T-helper 17 cell (primary cell): ENCODE data around the gene PIGU. TPM values are rescaled to one million over a fixed set of nuclear protein-coding genes. Genes with fewer than 3 reads are reported as not detected.
A peak's percentile ranks its signal among the peaks of the same experiment; 100 is the strongest.

Source experiments
- ATAC-seq: fragments of 150-1000 bp; cut with Tn5 transposase; 2 replicates; pipeline ENCODE4 v1.10.0; 2021; ENCODE audit warnings: mild to moderate bottlenecking, moderate library complexity
- DNase-seq, 3 donors: peaks; one replicate each; pipeline versions ENCODE4 v3.0.0 to v3.0.0-alpha.2; 2020 to 2021
- H3K9me3 ChIP-seq: one replicate; pipeline ENCODE4 v1.7.0; 2013; ENCODE audit warnings: low read length, mild to moderate bottlenecking; ENCODE audit not compliant: control insufficient read depth, poor library complexity, severe bottlenecking
- H3K27ac Mint-ChIP-seq: one replicate; pipeline ENCODE4 v1.8.0; 2022; ENCODE audit warnings: mild to moderate bottlenecking, moderate library complexity, mixed read lengths
- H3K27me3 Mint-ChIP-seq: one replicate; pipeline ENCODE4 v1.8.0; 2022; ENCODE audit warnings: mixed read lengths
- H3K36me3 Mint-ChIP-seq: one replicate; pipeline ENCODE4 v1.8.0; 2022; ENCODE audit warnings: low read depth, mixed read lengths
- H3K4me1 Mint-ChIP-seq: one replicate; pipeline ENCODE4 v1.8.0; 2022; ENCODE audit warnings: mild to moderate bottlenecking, mixed read lengths
- H3K4me3 Mint-ChIP-seq: one replicate; pipeline ENCODE4 v1.8.0; 2022; ENCODE audit warnings: mild to moderate bottlenecking, moderate library complexity, mixed read lengths
- total RNA-seq, 4 donors: library from RNA in 2 of 4; stranded (reverse) in 2 of 4; gene quantifications; one replicate each; pipeline ENCODE4 v1.2.3 and lab custom pipeline; 2022 to 2026

Gene PIGU
- total RNA-seq, 2 donors from 2014 or later, result 8.4 to 10.2 TPM

DNA sequence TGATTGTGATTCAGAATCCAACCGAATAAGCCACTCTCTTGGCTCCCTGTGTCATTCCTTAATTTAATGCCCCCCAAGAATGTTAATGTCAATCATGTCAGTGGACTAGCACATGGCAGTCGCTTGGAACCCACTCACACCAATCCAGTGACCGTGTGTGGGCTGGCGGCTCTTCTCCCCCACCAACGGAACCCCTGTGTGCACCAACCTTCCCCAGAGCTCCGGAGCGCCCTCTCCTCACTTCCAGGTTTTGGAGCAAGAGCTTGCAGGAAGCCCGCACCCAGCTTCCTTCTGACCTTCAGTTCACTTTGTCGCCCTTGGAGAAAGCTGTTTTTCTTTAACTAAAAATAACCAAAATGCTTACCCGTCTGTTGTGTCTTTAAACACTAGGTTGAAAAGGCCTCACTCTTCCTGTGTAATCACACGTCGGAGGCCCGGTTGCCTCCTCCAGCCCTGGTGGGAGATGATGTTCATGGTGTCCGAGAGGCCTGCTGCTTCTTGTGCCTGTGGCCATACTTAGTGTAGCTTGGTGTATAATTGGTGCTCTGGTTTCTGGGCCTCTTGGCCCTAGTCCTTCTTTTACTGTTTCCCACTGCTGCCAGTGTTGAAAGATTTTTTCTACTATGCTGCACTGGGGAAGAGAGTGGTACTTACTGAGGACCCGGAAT is 136.2 kb downstream of the PIGU start:
- no peak for ATAC-seq
- peaks cover 28% of the 10 kb centered on the region for H3K4me1 Mint-ChIP-seq
- H3K36me3 Mint-ChIP-seq, result peaks cover 5% of the 10 kb centered on the region
- H3K4me3 Mint-ChIP-seq, result peak overlapping the region; percentile 41
- no peaks in the 10 kb centered on the region for H3K9me3 ChIP-seq
- H3K27me3 Mint-ChIP-seq, result no peaks in the 10 kb centered on the region
- peak overlapping the region; percentile 95 for H3K27ac Mint-ChIP-seq
- no peak for DNase-seq

DNA sequence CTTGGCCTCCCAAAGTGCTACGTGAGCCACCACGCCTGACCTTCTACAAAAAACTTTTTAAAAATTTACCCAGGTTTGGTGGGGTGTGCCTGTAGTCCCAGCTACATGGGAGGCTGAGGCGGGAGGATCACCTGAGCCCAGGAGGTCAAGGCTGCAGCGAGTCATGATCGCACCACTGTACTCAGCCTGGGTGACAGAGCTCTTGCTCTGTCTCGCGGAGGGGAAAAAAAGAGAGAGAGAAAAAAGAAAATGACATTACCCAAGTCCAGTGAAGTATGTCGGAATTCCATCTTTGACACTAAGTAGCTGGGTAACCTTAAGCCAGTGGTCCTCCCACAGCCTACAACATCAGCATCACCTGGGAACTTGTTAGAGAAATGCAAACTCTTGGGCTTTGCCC is 137.1 kb downstream of the PIGU start:
- peak overlapping the region; percentile 95 for H3K27ac Mint-ChIP-seq
- DNase-seq, result no peak
- no peaks in the 10 kb centered on the region for H3K27me3 Mint-ChIP-seq
- no peak for ATAC-seq
- peaks cover 5% of the 10 kb centered on the region for H3K36me3 Mint-ChIP-seq
- no peaks in the 10 kb centered on the region for H3K9me3 ChIP-seq
- H3K4me3 Mint-ChIP-seq, result no peak overlapping the region
- H3K4me1 Mint-ChIP-seq, result peaks cover 30% of the 10 kb centered on the region

DNA sequence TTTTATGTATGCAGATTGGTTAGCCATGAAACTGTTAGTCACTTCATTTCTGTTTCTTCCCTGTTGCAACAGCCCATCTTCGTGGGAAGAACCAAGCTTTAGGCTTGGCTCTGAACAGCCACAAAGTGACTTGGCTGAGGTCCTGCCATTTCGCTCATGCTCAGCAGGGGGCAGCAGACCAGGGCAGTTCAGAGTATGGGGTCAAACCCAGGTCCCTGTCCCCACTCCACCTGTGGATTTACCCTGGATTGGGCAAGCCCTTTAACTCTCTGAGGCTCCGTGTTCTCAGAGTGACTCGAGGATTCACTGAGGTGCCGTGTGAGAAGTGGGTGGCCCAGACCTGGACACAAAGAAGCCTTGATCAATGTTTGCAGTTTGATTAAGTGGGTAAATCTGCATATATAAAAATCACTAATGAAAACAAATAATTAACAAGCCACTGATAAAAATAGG is 138.2 kb downstream of the PIGU start:
- DNase-seq, result peak in 2 of 3 donors; percentile 30 to 45
- Mint-ChIP-seq H3K36me3 (peaks cover 5% of the 10 kb centered on the region), H3K4me1 (peaks cover 22% of the 10 kb centered on the region), H3K4me3 (no peak overlapping the region), H3K27me3 (no peaks in the 10 kb centered on the region), H3K27ac (peak overlapping the region; percentile 65)
- ATAC-seq, result peak; percentile 36
- no peaks in the 10 kb centered on the region for H3K9me3 ChIP-seq

DNA sequence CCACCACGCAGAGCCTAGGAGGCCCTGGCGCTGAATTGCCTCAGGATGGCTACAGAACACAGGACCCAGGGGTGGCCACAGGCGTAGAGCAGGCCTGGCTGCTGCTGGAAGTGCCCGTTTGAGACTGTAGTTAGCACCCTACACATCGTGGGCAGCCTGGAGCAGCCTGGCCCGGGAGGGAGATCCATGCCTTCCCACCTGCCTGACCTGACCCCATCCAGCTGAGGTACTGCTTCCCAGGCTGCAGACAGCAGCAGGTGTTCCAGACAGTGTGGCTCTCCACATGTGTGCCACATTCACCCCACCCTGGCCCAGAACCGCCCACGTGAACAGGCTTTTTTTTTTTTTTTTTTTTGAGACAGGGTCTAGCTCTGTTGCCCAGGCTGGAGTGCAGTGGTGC is 139.2 kb downstream of the PIGU start:
- Mint-ChIP-seq H3K27ac (no peak overlapping the region), H3K27me3 (no peaks in the 10 kb centered on the region)
- ATAC-seq, result no peak

DNA sequence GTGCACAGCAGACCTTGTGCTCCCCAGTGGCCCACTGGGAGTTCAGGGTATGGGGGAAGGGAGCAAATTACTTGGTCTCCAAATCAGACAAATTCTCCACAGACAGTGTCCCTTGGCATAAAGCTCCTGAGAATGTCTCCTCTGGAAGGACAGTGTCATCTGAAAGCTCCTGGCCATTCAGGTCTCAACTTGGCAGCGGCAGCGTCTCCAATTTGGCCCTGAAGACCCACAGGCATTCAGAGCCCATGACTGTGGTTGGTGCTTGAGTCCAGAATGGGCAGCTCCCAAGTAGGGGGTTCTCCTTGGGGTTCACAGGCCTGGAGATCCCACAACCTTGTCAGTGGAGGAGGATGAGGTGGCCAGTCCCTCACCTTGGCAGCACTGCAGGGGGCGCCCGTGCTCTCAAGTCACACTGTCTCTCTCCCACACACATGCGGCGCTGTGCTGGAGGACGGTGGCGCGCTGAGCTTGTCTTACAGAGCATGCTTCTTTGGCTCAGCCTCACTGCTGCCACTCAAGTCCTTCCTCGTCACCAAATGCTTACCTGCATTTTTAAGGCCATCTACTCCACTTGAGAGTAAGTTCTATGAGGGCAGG is 140.0 kb downstream of the PIGU start:
- Mint-ChIP-seq H3K27me3 (no peaks in the 10 kb centered on the region), H3K4me3 (no peak overlapping the region), H3K36me3 (peaks cover 5% of the 10 kb centered on the region), H3K4me1 (peaks cover 19% of the 10 kb centered on the region), H3K27ac (no peak overlapping the region)
- no peaks in the 10 kb centered on the region for H3K9me3 ChIP-seq
- DNase-seq (peak; percentile 33 to 47 (median 34)), ATAC-seq (peak; percentile 55)

More for the DNA sequence above, 139.2 kb downstream of the PIGU start:
- H3K4me3 Mint-ChIP-seq, result no peak overlapping the region
- no peaks in the 10 kb centered on the region for H3K9me3 ChIP-seq
- H3K4me1 Mint-ChIP-seq, result peaks cover 19% of the 10 kb centered on the region
- peaks cover 5% of the 10 kb centered on the region for H3K36me3 Mint-ChIP-seq
- DNase-seq, result no peak

DNA sequence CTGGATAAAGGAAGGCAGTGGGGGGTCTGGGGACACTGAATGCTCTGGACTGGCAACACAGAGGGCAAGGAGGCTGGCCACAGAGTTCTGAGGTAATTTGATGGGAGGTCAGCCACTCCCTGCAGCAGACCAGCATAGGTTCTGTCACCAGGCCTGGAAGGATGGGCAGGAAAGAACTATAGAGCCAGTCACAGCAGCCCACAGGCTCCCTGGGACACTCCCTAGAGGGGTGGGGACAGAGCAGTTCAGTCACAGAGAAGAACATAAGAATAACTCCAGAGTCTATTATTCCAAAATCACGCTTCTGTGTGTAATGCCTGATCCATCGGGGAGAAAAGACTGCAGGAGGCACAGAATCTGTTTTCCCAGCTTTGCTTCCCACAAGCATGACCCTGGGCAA is 141.0 kb downstream of the PIGU start:
- no peak overlapping the region for H3K4me3 Mint-ChIP-seq
- peaks cover 16% of the 10 kb centered on the region for H3K4me1 Mint-ChIP-seq

DNA sequence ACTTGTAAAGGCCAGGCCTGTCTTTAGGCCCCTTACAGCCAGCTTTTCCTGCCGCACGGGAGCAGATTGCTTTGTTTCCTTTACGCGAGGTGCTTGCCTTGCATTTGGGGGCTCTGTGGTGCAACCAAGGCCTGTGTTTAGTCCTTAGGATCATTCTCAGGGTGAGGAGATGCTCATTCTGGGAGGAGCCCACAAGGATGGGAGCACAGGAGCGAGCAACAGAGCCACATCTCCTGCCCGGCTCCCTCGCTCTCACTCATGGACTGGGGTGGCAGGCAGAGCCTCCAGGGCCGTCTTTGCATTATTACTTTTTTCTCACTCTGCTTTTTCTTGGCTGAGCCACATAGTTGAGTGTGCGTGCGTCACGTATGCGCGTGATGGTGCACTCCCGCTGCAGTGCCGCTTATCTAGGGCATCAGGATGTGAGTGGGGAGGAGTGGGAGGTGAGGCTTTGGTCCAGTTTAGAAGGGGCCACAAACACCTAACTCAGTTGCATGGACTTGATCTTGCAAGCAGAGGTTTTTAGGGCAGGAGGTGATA is 141.5 kb downstream of the PIGU start:
- no peak overlapping the region for H3K27ac Mint-ChIP-seq
- H3K4me3 Mint-ChIP-seq, result no peak overlapping the region
- H3K27me3 Mint-ChIP-seq, result no peaks in the 10 kb centered on the region
- H3K9me3 ChIP-seq, result no peaks in the 10 kb centered on the region
- H3K36me3 Mint-ChIP-seq, result peaks cover 6% of the 10 kb centered on the region
- H3K4me1 Mint-ChIP-seq, result peaks cover 14% of the 10 kb centered on the region
- DNase-seq (no peak), ATAC-seq (no peak)

More for the DNA sequence above, 141.0 kb downstream of the PIGU start:
- H3K27ac Mint-ChIP-seq, result no peak overlapping the region
- ATAC-seq, result no peak
- no peaks in the 10 kb centered on the region for H3K27me3 Mint-ChIP-seq
- no peaks in the 10 kb centered on the region for H3K9me3 ChIP-seq
- peaks cover 8% of the 10 kb centered on the region for H3K36me3 Mint-ChIP-seq
- no peak for DNase-seq

DNA sequence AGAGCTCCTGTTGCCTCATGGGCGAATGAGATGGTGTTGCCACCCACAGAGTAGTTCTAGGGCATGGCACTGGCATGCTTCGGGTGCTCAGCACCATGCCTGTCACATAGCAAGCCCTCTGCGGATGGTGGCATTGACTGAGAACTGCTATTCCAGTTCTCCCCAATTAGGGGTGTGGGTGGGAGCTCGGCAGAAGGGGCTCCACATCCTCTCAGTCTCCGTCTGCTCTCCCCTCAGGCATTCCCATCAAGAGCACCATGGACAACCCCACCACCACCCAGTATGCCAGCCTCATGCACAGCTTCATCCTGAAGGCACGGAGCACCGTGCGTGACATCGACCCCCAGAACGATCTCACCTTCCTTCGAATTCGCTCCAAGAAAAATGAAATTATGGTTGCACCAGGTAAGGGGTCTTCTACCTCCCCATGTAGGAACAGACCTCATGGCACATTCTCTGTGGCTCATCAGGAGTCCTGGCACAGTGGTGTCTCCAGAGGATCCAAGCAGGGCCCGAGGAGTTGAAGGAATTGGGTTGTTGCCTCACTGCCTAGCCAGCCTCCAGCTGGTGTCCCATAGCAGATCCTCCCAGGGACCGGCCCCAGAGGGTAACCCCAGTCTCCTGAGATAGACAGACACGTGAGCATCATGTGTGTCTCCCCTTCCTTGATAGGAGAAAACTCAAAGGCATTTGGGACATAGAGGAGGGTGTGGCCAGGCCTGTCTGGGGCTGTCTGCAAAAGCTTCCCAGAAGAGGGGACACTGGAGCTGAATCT is 142.3 kb downstream of the PIGU start:
- DNase-seq (no peak), ATAC-seq (no peak)
- Mint-ChIP-seq H3K27ac (peak overlapping the region; percentile 77), H3K36me3 (peaks cover 5% of the 10 kb centered on the region), H3K4me3 (no peak overlapping the region), H3K27me3 (no peaks in the 10 kb centered on the region), H3K4me1 (peaks cover 12% of the 10 kb centered on the region)
- no peaks in the 10 kb centered on the region for H3K9me3 ChIP-seq

DNA sequence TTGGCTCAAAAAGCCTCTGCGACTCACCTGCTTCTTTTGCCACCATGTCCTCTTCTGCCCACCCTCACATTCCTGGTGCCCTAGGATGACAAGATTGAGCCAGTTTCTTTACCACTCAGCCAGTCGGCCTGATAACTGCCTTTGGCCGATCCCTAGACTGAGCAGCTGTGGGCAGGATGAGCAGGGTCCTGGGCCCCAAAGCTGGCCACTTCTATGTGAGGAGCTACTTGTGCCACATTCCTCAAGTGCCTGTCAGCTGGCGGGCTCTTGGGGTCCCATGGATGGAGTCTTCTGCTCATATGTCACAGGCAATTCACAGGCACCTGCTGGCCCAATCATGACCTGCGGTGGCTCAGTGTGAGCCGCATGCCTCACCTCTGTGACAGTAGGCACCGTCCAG is 144.1 kb downstream of the PIGU start:
- H3K4me1 Mint-ChIP-seq, result peaks cover 12% of the 10 kb centered on the region
- no peak overlapping the region for H3K27ac Mint-ChIP-seq
- DNase-seq (no peak), ATAC-seq (no peak)
- H3K4me3 Mint-ChIP-seq, result no peak overlapping the region
- H3K36me3 Mint-ChIP-seq, result peaks cover 5% of the 10 kb centered on the region
- H3K9me3 ChIP-seq, result no peaks in the 10 kb centered on the region
- H3K27me3 Mint-ChIP-seq, result no peaks in the 10 kb centered on the region

DNA sequence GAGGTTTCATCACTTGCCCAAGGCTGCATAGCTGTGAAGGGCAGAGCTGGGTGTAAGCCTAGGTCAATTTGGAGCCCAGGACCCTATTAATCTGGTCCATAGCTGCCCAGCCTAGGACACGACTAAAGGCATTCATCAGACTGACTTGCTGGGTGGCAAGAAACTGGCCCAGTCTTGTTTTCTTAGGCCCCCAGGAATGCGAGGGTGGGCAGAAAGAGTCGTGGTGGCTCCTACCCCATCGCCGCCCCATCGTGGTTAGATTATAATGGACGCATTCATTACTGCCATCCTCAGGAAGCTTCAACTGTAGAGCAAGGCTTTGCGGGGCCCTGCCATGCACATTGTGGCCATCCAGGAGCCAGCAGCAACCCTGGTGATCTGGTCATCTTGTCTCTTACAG is 144.6 kb downstream of the PIGU start:
- ATAC-seq, result no peak
- Mint-ChIP-seq H3K27ac (peak overlapping the region; percentile 75), H3K4me1 (peaks cover 12% of the 10 kb centered on the region), H3K36me3 (peaks cover 5% of the 10 kb centered on the region), H3K27me3 (no peaks in the 10 kb centered on the region), H3K4me3 (no peak overlapping the region)
- no peaks in the 10 kb centered on the region for H3K9me3 ChIP-seq
- no peak for DNase-seq

DNA sequence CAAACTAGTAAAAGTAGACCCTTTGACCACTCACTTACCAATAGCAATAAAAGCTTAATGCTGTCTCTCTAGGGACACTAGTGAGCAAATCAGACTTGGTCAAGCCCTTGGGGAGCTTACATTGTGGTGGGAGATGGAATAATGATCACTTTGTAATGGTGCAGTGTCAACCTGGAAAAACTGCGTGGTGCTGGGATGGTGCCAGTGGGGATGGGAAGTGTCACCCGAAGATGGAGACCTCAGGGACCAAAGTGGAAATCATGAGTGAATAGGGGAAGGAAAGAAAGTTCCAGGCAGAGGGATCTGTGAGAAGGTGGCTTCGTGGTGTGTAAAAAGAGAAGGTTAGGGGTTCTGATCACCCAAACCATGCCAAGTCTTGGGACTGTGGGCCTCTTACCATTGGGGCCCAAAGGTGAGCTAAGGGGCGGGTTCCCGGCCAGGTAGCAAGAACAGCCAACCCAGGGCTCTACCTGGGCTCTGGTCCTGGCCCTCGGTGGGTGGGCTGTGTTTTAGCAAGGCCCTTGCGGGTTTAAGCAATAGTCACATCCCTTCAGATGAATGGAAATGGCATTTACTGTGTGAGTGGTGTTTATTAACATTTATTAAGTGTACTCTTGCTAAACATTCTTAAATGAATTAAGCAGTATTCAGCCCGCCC is 145.2 kb downstream of the PIGU start:
- ATAC-seq (no peak), DNase-seq (no peak)
- Mint-ChIP-seq H3K4me3 (no peak overlapping the region), H3K36me3 (peaks cover 5% of the 10 kb centered on the region), H3K4me1 (peaks cover 12% of the 10 kb centered on the region), H3K27ac (peak overlapping the region; percentile 75), H3K27me3 (no peaks in the 10 kb centered on the region)
- no peaks in the 10 kb centered on the region for H3K9me3 ChIP-seq

DNA sequence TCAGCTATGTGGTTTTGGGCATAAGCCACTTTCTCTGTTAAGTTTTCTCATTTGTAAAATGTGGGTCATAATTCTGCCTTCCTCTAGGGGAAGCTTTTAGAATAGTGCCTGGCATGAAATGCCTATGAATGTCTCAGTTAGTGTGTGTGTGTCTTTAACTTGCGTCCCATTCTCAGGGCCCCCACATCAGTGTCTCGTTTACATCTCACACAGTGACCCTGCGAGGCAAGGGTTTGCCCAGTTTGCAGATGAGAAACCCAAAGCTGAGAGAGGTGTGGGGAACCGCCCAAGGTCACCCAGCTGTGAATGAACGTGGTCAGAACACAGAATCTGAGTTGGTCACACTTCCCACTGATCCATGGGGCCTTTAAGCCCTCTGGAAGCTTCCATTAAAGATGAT is 146.6 kb downstream of the PIGU start:
- no peak for ATAC-seq
- Mint-ChIP-seq H3K27me3 (no peaks in the 10 kb centered on the region), H3K27ac (peak overlapping the region; percentile 75), H3K4me3 (no peak overlapping the region), H3K4me1 (peaks cover 16% of the 10 kb centered on the region), H3K36me3 (peaks cover 5% of the 10 kb centered on the region)
- H3K9me3 ChIP-seq, result no peaks in the 10 kb centered on the region
- DNase-seq, result no peak

DNA sequence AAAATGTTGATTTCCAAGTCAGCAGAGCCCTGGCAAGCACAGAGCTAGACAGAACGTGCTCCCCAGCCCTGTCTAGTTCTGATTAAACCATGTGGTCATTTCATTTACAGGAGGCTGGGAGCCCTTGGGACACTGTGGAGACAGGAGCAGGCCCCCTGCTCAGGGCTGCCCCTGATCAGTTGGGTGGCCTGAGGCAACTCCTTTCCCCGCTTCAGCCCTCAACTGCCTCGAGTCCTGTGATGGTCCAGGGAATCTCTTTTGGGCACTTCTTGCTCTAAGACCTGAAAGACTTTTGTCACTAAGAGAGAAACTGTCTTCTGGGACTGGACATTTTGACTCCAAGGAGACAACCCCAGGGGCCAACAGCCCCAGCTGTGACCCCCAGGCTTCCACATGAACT is 147.2 kb downstream of the PIGU start:
- DNase-seq, result no peak
- H3K9me3 ChIP-seq, result no peaks in the 10 kb centered on the region
- H3K4me3 Mint-ChIP-seq, result no peak overlapping the region
- peaks cover 18% of the 10 kb centered on the region for H3K4me1 Mint-ChIP-seq
- H3K27me3 Mint-ChIP-seq, result no peaks in the 10 kb centered on the region
- H3K27ac Mint-ChIP-seq, result peak overlapping the region; percentile 75
- H3K36me3 Mint-ChIP-seq, result peaks cover 5% of the 10 kb centered on the region
- ATAC-seq, result no peak
